ENCODE results near the gene PRR12.

Gene PRR12

DNA sequence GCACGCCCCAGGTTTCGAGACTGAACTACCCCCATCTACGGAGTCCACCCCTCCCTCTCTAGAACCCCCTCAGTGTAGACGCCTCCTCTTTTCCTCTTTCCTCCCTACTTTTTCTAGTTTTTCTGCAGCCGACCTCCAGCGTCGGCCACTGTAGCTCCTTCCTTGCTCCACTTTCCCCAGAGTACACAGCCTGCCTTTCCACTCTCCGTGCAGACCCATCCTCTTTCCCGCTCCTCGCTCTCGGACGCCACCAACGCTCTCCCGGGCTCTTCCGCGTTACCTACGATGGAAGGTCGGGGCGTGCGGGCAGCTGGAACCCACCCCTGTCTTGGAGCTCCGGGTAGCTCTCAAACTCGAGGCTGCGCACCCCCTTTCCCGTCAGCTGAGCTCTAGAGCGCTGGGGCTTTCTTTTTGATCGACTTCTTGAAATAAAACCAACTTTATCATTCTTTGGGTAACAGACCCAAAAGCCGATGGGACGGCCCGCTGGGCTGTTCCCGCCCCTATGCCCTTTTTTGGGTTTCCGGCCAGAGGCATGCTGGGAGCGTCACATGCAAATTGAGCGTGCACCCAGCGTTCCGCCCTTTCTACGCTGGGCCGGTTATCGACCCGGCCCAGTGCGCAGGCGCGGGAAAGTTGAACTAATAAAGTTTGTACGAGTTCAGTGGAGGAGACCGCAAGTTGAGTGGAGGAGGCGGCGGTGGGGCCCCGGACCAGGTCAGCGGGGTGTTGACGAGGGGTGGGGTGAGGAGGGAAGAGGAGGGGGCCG is 74.6 kb downstream of the PRR12 start, which contains the start of the genes BCL2L12 and IRF3:
Gene BCL2L12, plus strand, starts transcription at position 583 of the 769 bp plus-strand sequence. CDS start 760 bp downstream, outside the sequence.
Gene IRF3, minus strand, starts transcription at position 507 of the 769 bp plus-strand sequence. CDS start 1,019 bp downstream, outside the sequence.
- peak; percentile 98 to 99 (median 99) for DNase-seq (ENCODE audit: low read depth in 3 of 3)

DNA sequence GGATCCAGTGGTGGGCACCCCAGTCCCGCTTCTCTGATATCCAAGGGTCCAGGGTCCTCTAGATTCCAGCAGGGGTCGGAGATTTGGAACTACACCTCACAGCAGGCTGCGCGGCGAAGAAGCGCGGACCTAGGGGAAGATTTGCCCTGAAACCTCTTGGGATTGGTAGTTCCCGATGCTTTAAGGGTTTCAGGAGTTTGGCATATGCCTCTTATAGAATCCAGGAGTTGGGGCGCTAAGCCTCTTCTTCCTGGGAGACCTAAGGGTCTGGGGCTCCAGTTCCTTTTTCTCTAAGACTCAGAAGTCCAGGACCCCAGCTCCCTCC is 75.1 kb downstream of the PRR12 start:
- no peak for DNase-seq (ENCODE audit: low read depth in 3 of 3)

DNA sequence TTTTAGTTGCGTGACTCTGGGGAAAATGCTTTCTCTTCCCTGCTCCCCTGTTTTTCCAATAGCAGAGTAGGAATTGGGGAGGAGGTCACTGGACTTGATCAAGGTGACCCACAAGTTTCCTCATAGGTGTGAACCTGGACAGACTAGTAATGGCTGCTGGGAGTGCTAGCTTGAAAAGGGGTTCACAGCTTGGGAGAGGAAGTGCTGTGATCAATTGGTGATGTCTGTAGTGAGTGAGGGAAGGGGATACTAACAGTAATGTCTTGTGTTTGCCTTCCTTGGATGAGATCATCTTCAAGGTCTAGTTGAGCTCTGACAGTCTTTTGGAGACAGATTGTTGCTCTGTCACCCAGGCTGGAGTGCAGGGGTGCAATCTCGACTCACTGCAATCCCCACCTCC is 76.5 kb downstream of the PRR12 start:
- no peak for DNase-seq (ENCODE audit: low read depth in 3 of 3)

DNA sequence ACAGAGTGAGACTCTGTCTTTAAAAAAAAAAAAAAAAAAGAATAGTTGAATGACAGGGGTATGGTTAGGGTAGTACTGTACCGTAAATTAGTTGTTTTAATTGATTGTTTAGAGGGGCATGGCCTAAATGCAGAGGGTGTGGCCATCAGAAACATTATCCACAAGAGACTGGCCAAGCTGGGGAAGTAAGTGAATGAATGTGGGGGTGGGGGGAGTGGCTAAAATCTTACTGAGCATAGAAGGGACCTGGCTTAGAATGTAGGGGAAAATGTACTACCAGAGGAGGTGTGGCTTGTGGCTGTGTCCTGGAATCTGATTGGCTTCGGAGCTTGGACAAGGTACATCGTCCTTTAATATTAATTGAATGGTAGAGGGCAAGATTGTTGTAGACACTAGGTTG is 78.5 kb downstream of the PRR12 start:
- DNase-seq (ENCODE audit: low read depth in 3 of 3) = no peak

DNA sequence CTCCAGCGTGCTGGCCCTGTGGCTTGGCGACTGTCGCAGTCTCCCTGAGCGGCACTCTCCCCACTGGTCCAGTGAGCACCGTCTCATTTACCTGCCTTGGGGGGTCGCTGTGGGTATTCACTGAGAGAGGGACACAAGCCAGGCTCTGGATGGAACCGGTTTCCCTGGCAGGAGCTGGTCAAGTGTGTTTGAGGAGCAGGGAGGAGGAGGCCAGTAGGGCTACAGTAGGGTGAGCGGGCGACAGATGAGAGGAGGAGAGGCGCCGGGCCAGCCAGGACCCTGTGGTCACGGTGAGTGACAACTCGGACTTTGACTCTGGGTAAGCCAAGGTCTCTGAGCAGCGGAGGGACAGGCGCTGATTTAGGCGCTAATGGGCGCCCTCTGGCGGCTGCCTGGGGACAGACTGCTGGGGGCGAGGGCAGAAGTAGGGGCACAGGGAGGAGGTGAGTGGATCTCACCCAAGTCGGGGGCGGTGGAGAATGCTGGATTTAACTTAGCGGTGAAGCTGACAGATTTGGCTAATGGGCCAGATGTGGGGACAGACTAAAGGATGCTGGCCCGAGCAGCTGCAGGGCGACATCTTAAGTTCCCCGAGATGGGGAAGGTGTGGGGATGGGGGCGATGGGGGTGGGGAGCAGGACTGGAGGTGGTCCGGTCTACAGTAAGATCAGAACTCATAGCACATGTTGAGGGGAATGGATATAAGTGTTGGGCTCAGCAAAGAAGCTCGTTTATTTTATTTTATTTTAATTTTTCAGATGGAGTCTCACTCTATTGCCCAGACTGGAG is 81.3 kb downstream of the PRR12 start:
- peak in 2 of 3 experiments; percentile 64 to 67 for DNase-seq (ENCODE audit: low read depth in 3 of 3)

Measured in stimulated activated CD4-positive, alpha-beta T cell treated with anti-CD3 and anti-CD28 coated beads, TNF-alpha, amount 100 ng/mL, for 4 hours (primary cell).